ENCODE measurements around the gene EXOC3L1.

EXOC3L1 gene

DNA sequence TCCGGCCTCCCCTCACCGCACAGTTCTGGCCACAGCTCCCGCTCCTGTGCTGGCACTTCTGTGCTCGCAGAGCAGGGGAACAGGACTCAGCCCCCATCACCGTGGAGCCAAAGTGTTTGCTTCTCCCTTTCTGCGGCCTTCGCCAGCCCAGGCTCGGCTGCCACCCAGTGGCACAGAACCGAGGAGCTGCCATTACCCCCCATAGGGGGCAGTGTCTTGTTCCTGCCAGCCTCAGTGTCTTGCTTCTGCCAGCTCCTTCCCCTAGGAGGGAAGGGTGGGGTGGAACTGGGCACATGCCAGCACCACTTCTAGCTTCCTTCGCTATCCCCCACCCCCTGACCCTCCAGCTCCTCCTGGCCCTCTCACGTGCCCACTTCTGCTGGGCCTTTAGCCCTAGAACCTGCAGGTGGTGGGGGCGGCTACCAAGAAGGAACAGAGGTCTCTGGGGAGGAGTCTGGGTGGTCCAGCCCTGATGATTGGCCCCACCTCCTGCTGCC, 8.3 kb upstream of the EXOC3L1 start (continued):
- TF ChIP-seq, protein P1, sequence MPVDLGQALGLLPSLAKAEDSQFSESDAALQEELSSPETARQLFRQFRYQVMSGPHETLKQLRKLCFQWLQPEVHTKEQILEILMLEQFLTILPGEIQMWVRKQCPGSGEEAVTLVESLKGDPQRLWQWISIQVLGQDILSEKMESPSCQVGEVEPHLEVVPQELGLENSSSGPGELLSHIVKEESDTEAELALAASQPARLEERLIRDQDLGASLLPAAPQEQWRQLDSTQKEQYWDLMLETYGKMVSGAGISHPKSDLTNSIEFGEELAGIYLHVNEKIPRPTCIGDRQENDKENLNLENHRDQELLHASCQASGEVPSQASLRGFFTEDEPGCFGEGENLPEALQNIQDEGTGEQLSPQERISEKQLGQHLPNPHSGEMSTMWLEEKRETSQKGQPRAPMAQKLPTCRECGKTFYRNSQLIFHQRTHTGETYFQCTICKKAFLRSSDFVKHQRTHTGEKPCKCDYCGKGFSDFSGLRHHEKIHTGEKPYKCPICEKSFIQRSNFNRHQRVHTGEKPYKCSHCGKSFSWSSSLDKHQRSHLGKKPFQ (tag by site-specific recombination; IDR thresholded peaks at IDR 0.05): no peak
- no peak for TF ChIP-seq ZNF248 (tag by site-specific recombination; IDR thresholded peaks at IDR 0.05)
- TF ChIP-seq SCRT1 (tag by site-specific recombination; IDR thresholded peaks at IDR 0.05; ENCODE audit: borderline replicate concordance): no peak
- TF ChIP-seq KLF17 (tag by site-specific recombination; IDR thresholded peaks at IDR 0.05): no peak
- TF ChIP-seq ZNF341 (tag by site-specific recombination; IDR thresholded peaks at IDR 0.05; ENCODE audit: low read depth): no peak
- no peak for TF ChIP-seq SCRT2 (tag by site-specific recombination; IDR thresholded peaks at IDR 0.05)
- no peak for TF ChIP-seq ZNF830 (tag by site-specific recombination; IDR thresholded peaks at IDR 0.05; ENCODE audit: low read depth)

- H3K27ac ChIP-seq (ENCODE audit: extremely low read depth, low read depth, low read length): 0 out of 2 replicates have a peak overlapping the region, but pooled peaks have one; percentile 4
- POLR2A ChIA-PET: interaction anchor here (0.9 to 2.1 kb wide), 9 partner anchors 10 to 237 kb away, joined by 3 to 11 read pairs (median 4); partner anchors contain the start of genes CES3 and TMEM208
- peaks cover 7% of the 10 kb centered on the region for H3K4me1 ChIP-seq (ENCODE audit: control insufficient read depth, insufficient read depth, low read length)
- CTCF ChIA-PET: interaction anchor here (0.5 to 2.2 kb wide), 9 partner anchors 10 to 121 kb away, joined by 3 to 10 read pairs (median 3); partner anchors contain the start of gene MATCAP1
- H3K4me3 ChIP-seq (ENCODE audit: low read depth, low read length): no peak overlapping the region
- TF ChIP-seq ZNF391 (tag by site-specific recombination; IDR thresholded peaks at IDR 0.05; ENCODE audit: borderline replicate concordance, low read depth): no peak
- TF ChIP-seq ZFHX2 (tag by site-specific recombination; conservative IDR thresholded peaks at IDR 0.05): peak; percentile 95
- no peak for TF ChIP-seq SP2 (tag by site-specific recombination; IDR thresholded peaks at IDR 0.05)
- TF ChIP-seq, protein P2, sequence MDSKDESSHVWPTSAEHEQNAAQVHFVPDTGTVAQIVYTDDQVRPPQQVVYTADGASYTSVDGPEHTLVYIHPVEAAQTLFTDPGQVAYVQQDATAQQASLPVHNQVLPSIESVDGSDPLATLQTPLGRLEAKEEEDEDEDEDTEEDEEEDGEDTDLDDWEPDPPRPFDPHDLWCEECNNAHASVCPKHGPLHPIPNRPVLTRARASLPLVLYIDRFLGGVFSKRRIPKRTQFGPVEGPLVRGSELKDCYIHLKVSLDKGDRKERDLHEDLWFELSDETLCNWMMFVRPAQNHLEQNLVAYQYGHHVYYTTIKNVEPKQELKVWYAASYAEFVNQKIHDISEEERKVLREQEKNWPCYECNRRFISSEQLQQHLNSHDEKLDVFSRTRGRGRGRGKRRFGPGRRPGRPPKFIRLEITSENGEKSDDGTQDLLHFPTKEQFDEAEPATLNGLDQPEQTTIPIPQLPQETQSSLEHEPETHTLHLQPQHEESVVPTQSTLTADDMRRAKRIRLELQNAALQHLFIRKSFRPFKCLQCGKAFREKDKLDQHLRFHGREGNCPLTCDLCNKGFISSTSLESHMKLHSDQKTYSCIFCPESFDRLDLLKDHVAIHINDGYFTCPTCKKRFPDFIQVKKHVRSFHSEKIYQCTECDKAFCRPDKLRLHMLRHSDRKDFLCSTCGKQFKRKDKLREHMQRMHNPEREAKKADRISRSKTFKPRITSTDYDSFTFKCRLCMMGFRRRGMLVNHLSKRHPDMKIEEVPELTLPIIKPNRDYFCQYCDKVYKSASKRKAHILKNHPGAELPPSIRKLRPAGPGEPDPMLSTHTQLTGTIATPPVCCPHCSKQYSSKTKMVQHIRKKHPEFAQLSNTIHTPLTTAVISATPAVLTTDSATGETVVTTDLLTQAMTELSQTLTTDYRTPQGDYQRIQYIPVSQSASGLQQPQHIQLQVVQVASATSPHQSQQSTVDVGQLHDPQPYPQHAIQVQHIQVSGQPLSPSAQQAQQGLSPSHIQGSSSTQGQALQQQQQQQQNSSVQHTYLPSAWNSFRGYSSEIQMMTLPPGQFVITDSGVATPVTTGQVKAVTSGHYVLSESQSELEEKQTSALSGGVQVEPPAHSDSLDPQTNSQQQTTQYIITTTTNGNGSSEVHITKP (tag by site-specific recombination; IDR thresholded peaks at IDR 0.05): peak; percentile 49
- TF ChIP-seq, protein P1 (tag by site-specific recombination; IDR thresholded peaks at IDR 0.05): no peak
- no peak for TF ChIP-seq ZNF585B (tag by site-specific recombination; IDR thresholded peaks at IDR 0.05)
- peak; percentile 94 for TF ChIP-seq EGR2 (tag by site-specific recombination; IDR thresholded peaks at IDR 0.05; ENCODE audit: low read depth)
- TF ChIP-seq SCRT2 (tag by site-specific recombination; IDR thresholded peaks at IDR 0.05): no peak
- H3K36me3 ChIP-seq (ENCODE audit: control insufficient read depth in 2 of 2, insufficient read depth in 1 of 2, low read length in 2 of 2): peaks cover 7 to 89% of the 10 kb centered on the region in 2 experiments; a peak in 2 of 3 replicates
- H3K9me3 ChIP-seq (ENCODE audit: control insufficient read depth, insufficient read depth, low read depth, low read length): no peaks in the 10 kb centered on the region
Measured at GRCh38 chr16:67197704-67198103, 7.8 kb upstream of the EXOC3L1 start.

DNA sequence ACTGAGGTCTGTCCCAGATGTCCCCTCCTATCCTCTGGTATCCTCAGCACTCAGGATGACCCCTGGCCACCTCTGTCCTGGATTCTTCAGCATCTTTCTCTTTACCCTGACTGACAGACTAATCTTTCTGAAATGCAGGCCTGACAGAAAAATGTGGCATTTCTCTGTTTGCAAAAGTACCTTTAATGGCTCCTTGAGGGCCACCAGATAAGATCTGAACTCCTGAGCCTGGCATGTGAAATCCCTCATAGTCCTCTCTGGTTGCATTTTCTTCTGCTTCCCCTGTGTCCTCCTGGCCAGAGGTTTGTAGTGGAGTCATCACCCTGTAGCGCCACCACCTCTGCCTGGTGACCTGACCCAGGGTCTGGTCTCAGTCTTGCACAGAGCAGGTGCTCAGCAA, 6.9 kb upstream of the EXOC3L1 start:
- ChIA-PET POLR2A (interaction anchor here (0.9 to 1.8 kb wide), 4 partner anchors 12 to 49 kb away, joined by 3 to 11 read pairs (median 3); partner anchors contain the start of gene TMEM208), CTCF (interaction anchor here (1.2 to 2.2 kb wide), 4 partner anchors 11 to 30 kb away, joined by 4 to 10 read pairs (median 6); partner anchors contain the start of genes MATCAP1 and TMEM208)
- Histone ChIP-seq H3K4me1 (ENCODE audit: control insufficient read depth, insufficient read depth, low read length) (peaks cover 7% of the 10 kb centered on the region), H3K9me3 (ENCODE audit: control insufficient read depth, insufficient read depth, low read depth, low read length) (no peaks in the 10 kb centered on the region), H3K27ac (ENCODE audit: extremely low read depth, low read depth, low read length) (no peak overlapping the region), H3K4me3 (ENCODE audit: low read depth, low read length) (no peak overlapping the region), H3K36me3 (ENCODE audit: control insufficient read depth in 2 of 2, insufficient read depth in 1 of 2, low read length in 2 of 2) (peaks cover 7 to 80% of the 10 kb centered on the region in 2 experiments; a peak in 2 of 3 replicates)
- TF ChIP-seq GFI1B (tag by site-specific recombination; IDR thresholded peaks at IDR 0.05) (no peak), ZFP41 (tag by site-specific recombination; IDR thresholded peaks at IDR 0.05; ENCODE audit: borderline replicate concordance) (no peak), GLI4 (tag by site-specific recombination; IDR thresholded peaks at IDR 0.05) (no peak), KLF16 (tag by site-specific recombination; IDR thresholded peaks at IDR 0.05) (no peak), ZNF335 (tag by site-specific recombination; conservative IDR thresholded peaks at IDR 0.05) (no peak)

All from HEK293 (cell line).